Stimulated activated CD4-positive, alpha-beta T cell treated with anti-CD3 and anti-CD28 coated beads, Interleukin-4, amount 100 ng/mL, for 48 hours (primary cell): ENCODE data around the gene OR51B4.
"Not testable (repeated sequence)": the region's sequence is repeated elsewhere in the genome, so short reads cannot be mapped to it uniquely, and the experiment has no call there.

ENCODE experiments used
- DNase-seq, 2 donors: peaks; one replicate each; pipeline ENCODE4 v3.0.0-alpha.2; 2020; ENCODE audit warnings: low read depth in 2 of 2

Gene OR51B4

DNA sequence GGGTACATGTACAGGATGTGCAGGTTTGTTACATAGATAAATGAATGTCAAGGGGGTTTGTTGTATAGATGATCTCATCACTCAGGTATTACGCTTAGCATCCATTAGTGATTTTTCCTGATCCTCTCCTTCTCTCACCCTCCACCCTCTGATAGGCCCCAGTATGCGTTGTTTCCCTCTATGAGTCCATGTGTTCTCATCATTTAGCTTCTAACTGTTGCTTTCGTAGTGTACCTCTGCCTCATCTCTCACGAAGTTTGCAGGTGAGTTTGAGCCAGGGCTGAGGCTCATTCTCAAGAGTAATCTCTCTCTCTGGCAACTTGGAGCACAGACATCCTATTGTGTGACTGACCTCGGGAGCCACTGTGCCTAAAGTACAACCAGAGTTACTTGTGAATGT lies 27.4 kb downstream of the OR51B4 start:
- no peak for DNase-seq

DNA sequence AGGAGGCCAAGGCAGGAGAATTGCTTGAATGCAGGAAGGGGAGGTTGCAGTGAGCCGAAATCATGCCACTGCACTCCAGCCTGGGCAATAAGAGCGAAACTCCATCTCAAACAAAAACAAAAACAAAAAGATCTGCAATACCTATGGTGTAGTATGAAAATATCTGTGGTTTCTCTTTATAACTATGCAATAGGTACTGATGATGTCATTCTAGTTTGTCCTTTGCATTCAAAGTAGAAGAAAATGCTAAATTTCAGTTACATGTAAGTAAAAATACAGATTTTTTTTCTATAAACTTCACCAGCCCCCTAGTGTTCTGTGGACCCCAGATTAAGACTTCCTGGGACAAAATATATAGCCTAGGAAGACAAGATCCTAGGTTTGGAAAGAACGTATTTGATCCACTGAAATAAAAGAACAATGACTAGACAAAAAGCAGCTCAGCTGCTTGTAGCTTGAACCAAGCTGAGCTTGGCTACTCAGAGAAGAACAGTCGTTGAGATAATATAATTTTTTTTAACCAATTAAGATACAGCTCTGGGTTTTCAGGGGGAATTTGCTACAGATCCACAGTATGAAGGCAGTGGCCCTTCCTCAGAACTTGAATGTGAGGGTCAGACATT lies 29.2 kb downstream of the OR51B4 start:
- DNase-seq = no peak

DNA sequence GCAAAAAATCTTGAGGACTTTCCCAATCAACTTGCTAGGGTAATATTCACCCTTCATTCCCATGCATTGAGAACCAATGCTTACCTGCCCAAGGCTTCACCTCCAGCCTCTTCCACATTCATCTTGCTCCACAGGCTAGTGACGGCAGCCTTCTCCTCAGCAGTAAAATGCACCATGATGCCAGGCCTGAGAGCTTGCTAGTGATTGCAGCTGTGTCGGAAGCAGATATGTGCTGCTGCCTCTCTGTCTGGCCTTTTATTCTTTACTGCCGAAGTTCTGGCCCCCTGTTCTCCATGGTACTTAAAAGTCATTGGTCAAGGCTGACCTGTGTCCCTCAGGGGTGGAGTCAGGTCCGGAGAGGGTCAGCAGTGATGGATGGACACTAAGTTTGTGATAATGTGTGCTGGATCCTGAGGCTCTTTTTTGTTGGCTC lies 32.0 kb downstream of the OR51B4 start, which contains the start of gene HBE1:
Gene HBE1 (minus strand): TSS at position 231 of the 433 bp plus-strand sequence. CDS start 55 bp downstream, at position 176.
- DNase-seq = no peak

DNA sequence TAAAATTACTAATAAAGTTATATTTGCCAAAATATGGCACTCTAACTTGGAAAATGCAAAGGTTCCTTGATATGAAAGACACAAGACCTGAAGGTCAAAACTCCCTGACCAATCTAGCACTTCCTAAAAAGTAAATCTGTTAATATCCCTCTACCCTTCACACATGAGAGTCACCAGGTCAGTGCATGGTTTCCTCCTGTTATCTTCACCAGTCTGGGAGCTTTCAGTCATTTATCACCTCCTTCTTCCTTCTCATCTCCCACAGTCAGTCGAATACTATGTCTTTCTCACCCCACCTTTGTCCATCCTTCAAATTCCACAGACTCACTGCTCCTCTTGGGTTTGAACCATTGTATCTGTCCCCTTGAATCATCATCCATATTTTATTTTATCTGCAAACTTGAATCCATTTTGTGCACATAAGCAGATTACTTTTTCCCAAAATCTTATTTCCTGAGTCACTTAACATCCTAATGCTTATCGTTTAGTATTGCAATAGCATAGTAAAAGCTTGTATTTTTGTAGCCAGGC lies 34.6 kb downstream of the OR51B4 start:
- DNase-seq = no peak

DNA sequence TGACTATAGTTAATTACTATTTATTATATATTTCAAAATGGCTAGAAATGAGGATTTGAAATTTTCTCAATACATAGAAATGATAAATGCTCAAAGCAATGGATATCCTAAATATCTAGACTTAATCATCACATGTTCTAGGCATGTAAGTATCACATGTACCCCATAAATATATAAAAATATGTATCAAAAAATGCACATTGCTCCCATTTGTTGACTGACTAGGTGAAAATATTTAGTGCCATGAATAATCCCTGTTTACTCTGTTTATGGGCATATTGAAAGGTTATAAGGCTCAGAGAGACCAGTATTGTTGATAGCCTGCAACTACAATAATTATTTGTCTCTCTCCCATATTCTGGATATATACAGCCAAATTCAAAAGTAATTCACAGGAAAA lies 35.1 kb downstream of the OR51B4 start:
- DNase-seq = no peak

DNA sequence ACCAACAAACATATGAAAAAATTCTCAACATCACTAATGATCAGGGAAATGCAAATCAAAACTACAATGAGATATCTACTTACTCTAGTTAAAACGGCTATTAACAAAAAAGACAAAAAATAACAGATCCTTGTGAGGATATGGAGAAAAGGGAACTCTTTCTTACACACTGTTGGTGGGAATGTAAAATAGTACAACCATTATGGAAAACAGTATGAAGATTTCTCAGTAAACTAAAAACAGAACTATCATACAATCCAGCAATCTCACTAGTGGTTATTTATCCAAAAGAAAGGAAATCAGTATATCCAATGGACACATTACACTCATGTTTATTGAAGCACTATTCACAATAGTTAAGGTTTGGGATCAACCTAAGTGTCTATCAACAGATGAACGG lies 35.9 kb downstream of the OR51B4 start:
- DNase-seq = no peak

DNA sequence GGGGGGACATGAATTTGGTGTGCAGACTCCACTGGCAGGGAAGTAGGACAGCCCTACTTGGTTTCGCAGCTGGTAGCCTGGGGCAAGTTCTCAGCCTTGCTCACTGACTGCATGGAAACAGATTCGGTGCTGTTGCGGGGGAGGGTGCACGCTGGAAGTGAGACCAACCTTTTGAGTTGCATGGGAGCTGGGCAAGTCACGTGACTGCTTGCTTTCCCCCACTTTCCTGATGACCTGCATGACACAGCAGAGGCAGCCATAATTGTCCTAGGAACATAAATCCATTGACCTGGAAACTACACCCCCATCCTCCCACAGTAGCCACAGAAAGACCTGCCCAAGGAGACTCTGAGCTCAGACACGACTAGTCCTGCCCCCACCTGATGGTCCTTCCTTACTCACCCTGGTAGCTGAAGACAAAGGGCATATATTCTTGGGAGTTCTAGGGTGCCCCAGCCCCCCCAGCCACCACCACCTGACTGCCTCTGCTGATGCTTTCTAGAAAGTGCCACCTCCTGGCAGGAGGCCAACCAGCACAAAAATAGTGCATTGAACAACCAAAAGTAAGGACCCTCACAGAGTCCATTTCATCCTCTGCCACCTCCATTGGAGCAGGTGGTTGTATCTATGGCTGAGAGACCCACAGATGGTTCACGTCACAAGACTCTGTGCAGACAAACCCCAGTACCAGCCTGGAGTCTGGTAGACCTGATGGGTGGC lies 43.0 kb downstream of the OR51B4 start:
- DNase-seq = no peak

DNA sequence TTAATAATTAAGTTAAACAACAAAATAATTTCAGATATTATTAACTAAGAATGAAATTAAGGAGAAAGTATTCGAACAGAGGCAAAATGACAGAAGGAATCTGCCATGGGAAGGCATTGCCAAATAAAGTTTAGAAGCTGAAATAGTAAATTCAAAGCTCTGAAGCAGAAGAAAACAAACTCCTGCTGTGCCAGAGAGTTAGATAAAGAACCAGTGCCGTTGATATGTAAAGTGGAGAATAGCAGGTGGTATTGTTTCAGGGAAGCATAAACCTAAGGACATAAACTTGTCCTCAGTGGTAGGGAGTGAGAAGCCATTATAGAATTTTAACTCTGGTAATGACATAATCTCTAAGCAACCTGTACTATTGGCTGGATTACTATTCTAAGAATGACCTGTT lies 44.5 kb downstream of the OR51B4 start:
- DNase-seq = no peak

DNA sequence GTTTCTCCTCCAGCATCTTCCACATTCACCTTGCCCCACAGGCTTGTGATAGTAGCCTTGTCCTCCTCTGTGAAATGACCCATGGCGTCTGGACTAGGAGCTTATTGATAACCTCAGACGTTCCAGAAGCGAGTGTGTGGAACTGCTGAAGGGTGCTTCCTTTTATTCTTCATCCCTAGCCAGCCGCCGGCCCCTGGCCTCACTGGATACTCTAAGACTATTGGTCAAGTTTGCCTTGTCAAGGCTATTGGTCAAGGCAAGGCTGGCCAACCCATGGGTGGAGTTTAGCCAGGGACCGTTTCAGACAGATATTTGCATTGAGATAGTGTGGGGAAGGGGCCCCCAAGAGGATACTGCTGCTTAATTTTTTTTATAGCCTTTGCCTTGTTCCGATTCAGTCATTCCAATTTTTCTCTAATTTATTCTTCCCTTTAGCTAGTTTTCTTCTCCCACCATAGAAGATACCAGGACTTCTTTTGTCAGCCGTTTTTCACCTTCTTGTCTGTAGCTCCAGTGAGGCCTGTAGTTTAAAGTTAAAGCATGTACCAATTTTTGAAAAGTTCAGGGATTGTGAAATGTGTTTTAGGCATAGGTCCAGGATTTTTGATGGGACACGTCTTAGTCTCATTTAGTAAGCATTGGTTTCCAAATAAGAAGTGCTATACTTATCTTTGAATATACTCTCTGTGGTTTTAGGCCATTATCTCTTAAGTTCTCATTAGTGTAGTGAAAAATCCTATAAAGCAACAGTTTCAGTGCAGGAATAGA lies 46.9 kb downstream of the OR51B4 start, which contains the start of gene HBG2:
Gene HBG2 (minus strand): TSS at position 136 of the 768 bp plus-strand sequence. CDS start 53 bp downstream, at position 83.
- not testable (repeated sequence) for DNase-seq

DNA sequence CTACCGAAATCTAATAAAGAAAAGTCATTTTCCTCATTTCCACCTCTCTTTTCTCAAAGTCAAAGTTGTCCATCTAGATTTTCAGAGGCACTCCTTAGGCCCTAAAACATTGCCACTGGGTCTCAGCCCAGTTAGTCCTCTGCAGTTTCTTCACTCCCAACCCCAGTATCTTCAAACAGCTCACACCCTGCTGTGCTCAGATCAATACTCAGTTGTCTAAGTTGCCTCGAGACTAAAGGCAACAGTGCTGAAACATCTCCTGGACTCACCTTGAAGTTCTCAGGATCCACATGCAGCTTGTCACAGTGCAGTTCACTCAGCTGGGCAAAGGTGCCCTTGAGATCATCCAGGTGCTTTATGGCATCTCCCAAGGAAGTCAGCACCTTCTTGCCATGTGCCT lies 47.7 kb downstream of the OR51B4 start:
- DNase-seq = not testable (repeated sequence)

DNA sequence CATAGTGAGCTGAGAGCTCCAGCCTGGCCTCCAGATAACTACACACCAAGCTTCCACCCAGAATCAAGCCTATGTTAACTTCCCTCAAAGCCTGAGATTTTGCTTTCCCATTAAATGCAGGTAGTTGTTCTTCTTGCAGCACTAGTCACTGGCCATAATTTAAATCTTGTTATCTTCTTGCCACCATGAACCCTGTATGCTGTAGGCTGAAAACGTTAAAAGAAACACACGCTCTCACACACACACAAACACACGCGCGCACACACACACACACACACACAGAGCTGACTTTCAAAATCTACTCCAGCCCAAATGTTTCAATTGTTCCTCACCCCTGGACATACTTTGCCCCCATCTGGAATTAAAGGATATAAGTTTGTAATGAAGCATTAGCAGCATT lies 48.3 kb downstream of the OR51B4 start:
- not testable (repeated sequence) for DNase-seq

DNA sequence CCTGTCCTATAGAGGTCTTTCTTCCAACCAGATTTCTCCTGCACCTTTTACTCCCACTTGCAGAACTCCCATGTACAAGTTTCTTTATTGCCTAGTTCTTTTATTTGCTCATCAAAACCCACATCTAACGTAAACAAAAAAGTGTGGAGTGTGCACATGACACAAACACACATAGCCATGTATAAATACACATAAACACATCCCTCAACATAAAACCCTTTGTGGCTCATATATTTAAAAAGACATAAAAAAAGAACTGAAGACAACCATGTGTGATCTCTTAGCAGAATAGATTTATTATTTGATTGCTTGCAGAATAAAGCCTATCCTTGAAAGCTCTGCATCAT lies 48.9 kb downstream of the OR51B4 start:
- no peak for DNase-seq

DNA sequence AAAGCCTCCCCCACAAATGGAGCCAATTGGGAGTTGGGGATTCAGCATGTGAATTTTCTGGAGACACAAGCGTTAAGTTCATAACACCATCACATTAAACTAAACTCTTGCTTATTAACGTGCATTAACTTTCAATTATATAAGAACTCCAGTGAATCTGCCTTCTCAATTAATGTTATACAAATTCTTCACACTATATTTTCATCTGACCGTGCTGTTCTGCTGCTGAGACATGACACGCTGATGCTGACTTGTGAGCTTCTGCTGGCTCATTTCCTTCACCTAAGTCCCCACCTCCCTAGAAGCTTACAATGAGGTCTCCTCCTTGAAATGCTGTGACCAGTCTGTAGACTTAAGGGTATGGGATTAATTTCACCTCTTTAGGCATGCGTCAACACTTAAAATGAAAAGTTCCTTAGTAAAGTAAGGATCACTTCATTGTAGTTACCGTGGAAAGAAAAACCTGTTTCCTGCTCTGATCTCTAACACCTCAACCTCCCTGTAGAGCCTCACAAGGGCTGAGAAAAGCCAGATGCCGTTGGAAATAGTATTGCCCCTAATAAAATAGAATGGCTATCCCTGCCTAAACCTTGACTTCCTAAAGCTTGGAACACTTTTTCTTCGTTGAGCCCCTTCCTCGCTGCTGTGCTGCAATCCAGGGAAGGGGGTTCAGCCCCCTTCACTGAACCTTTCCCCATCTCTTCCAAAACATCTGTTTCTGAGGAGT lies 49.4 kb downstream of the OR51B4 start:
- DNase-seq = no peak

DNA sequence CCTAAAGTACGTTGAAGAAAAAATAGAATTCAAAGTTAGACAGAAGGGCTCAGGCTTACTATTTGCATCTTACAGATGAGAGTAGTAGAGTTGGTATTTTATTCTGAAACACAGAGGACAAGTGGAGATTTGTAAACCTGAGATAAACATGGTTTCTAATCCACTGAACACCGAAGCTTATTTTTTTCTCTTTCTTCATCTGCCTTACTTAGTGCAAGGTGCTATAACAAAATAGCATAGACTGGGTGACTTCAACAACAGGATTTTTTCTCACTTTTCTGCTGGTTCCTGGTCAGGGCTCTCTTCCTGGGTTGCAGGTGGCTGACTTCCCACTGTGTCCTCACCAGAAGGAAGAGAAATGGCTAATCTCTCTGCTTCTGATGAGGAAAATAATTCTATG lies 50.0 kb downstream of the OR51B4 start:
- no peak for DNase-seq
